Osteoblast (primary cell): ENCODE data around the gene GLB1L2. TPM values are rescaled to one million over a fixed set of nuclear protein-coding genes. Genes with fewer than 3 reads are reported as not detected.

Experiments
- DNase-seq: peaks from one replicate; pipeline ENCODE4 v3.0.0; 2011; ENCODE audit warnings: low spot score, mixed read lengths; ENCODE audit not compliant: insufficient read length; ENCODE audit errors: missing footprints
- H2AFZ ChIP-seq: 2 replicates; pipeline ENCODE4 v1.6.0; 2011; ENCODE audit warnings: mild to moderate bottlenecking, low read length
- H3K27ac ChIP-seq: 2 replicates; pipeline ENCODE4 v1.5.1; 2011; ENCODE audit warnings: mild to moderate bottlenecking, low read depth, low read length, moderate library complexity
- H3K27me3 ChIP-seq: 2 replicates; pipeline ENCODE4 v1.6.0; 2012; ENCODE audit warnings: mild to moderate bottlenecking, control low read depth, inconsistent platforms, low read length, moderate library complexity; ENCODE audit not compliant: insufficient read depth
- H3K36me3 ChIP-seq: 2 replicates; pipeline ENCODE4 v1.5.1; 2011; ENCODE audit warnings: mild to moderate bottlenecking, low read length, control low read depth, moderate library complexity; ENCODE audit not compliant: insufficient read depth
- H3K4me1 ChIP-seq: 2 replicates; pipeline ENCODE4 v1.5.1; 2011; ENCODE audit warnings: mild to moderate bottlenecking, low read length, control low read depth, moderate library complexity; ENCODE audit not compliant: insufficient read depth
- H3K4me2 ChIP-seq: 2 replicates; pipeline ENCODE4 v1.6.0; 2011; ENCODE audit warnings: mild to moderate bottlenecking, low read length; ENCODE audit not compliant: insufficient read depth
- H3K4me3 ChIP-seq: fragments of 200-600 bp; sonication (generic); 3 replicates; pipeline ENCODE4 v1.5.1; 2012; ENCODE audit warnings: mild to moderate bottlenecking, low read length, inconsistent platforms; ENCODE audit not compliant: insufficient read depth
- H3K79me2 ChIP-seq: 2 replicates; pipeline ENCODE4 v1.6.0; 2012; ENCODE audit warnings: mild to moderate bottlenecking, low read length, control low read depth, inconsistent platforms; ENCODE audit not compliant: insufficient read depth
- H3K9me3 ChIP-seq: 2 replicates; pipeline ENCODE4 v1.5.1; 2011; ENCODE audit warnings: low read depth, low read length, control low read depth
- H4K20me1 ChIP-seq: 2 replicates; pipeline ENCODE4 v1.6.0; 2012; ENCODE audit warnings: mild to moderate bottlenecking, low read length, control low read depth; ENCODE audit not compliant: insufficient read depth
- CTCF ChIP-seq: IDR thresholded peaks from 2 replicates; pipeline ENCODE4 v1.5.1; 2011; ENCODE audit warnings: mild to moderate bottlenecking, low read depth, low read length, moderate library complexity; ENCODE audit errors: extremely low read depth
- total RNA-seq: library from RNA; depleted of rRNA; stranded (reverse); fragments of >200 nt; gene quantifications from 2 replicates; pipeline ENCODE4 v1.2.3, GENCODE V29; 2012

GLB1L2 gene
- total RNA-seq, 1 donor = 0.36 TPM

GRCh38 chr11:134392953-134393615 is 61.3 kb downstream of the GLB1L2 start:
- no peak for DNase-seq
- H3K27ac ChIP-seq = no peak overlapping the region
- no peaks in the 10 kb centered on the region for H3K79me2 ChIP-seq
- H3K4me3 ChIP-seq = no peak overlapping the region
- H3K27me3 ChIP-seq = no peaks in the 10 kb centered on the region
- no peak overlapping the region for H3K4me2 ChIP-seq
- no peaks in the 10 kb centered on the region for H3K4me1 ChIP-seq
- H3K36me3 ChIP-seq = no peaks in the 10 kb centered on the region
- H3K9me3 ChIP-seq = no peaks in the 10 kb centered on the region
- TF ChIP-seq CTCF = no peak
- H2AFZ ChIP-seq = no peak overlapping the region
- H4K20me1 ChIP-seq = no peaks in the 10 kb centered on the region

GRCh38 chr11:134393638-134394037 is 61.9 kb downstream of the GLB1L2 start:
- Histone ChIP-seq H4K20me1 (no peaks in the 10 kb centered on the region), H3K79me2 (no peaks in the 10 kb centered on the region), H3K4me3 (no peak overlapping the region), H3K4me1 (no peaks in the 10 kb centered on the region), H2AFZ (no peak overlapping the region), H3K27ac (no peak overlapping the region), H3K27me3 (no peaks in the 10 kb centered on the region), H3K9me3 (no peaks in the 10 kb centered on the region), H3K36me3 (no peaks in the 10 kb centered on the region), H3K4me2 (no peak overlapping the region)
- no peak for TF ChIP-seq CTCF
- no peak for DNase-seq

GRCh38 chr11:134394311-134394710 is 62.5 kb downstream of the GLB1L2 start:
- no peaks in the 10 kb centered on the region for H3K27me3 ChIP-seq
- no peak overlapping the region for H3K27ac ChIP-seq
- no peaks in the 10 kb centered on the region for H4K20me1 ChIP-seq
- H3K79me2 ChIP-seq = no peaks in the 10 kb centered on the region
- no peaks in the 10 kb centered on the region for H3K36me3 ChIP-seq
- no peak overlapping the region for H3K4me2 ChIP-seq
- DNase-seq = no peak
- no peak for TF ChIP-seq CTCF
- H3K4me1 ChIP-seq = no peaks in the 10 kb centered on the region
- no peaks in the 10 kb centered on the region for H3K9me3 ChIP-seq
- H2AFZ ChIP-seq = no peak overlapping the region
- no peak overlapping the region for H3K4me3 ChIP-seq

- Histone ChIP-seq H3K36me3 (no peaks in the 10 kb centered on the region), H3K4me1 (no peaks in the 10 kb centered on the region), H3K27ac (no peak overlapping the region), H4K20me1 (no peaks in the 10 kb centered on the region), H3K4me3 (no peak overlapping the region), H3K4me2 (no peak overlapping the region), H3K9me3 (no peaks in the 10 kb centered on the region), H2AFZ (no peak overlapping the region), H3K79me2 (no peaks in the 10 kb centered on the region), H3K27me3 (no peaks in the 10 kb centered on the region)
- TF ChIP-seq CTCF = no peak
- DNase-seq = no peak
These were observed 63.2 kb downstream of the GLB1L2 start for GRCh38 chr11:134395002-134395401.
